ENCODE data around the gene GSG1L2.

GSG1L2 gene

GRCh38 chr17:9821921-9822320 is at the start of gene GSG1L2:
TSS of gene GSG1L2 (minus strand) at chr17:9822079. CDS start at chr17:9822071, 8 bp downstream.
- no peak for DNase-seq

- DNase-seq = no peak
Measured at GRCh38 chr17:9868552-9868951, 46.7 kb upstream of the GSG1L2 start.

GRCh38 chr17:9865586-9865985 is 43.7 kb upstream of the GSG1L2 start:
- no peak for DNase-seq

GRCh38 chr17:9862949-9863348 is 41.1 kb upstream of the GSG1L2 start:
- no peak for DNase-seq

- DNase-seq = no peak
Measured at GRCh38 chr17:9862220-9862619, 40.3 kb upstream of the GSG1L2 start.

- DNase-seq = no peak
Measured at GRCh38 chr17:9860851-9861250, 39.0 kb upstream of the GSG1L2 start.

- no peak for DNase-seq
Measured at GRCh38 chr17:9859781-9860180, 37.9 kb upstream of the GSG1L2 start.

- no peak for DNase-seq
Measured at GRCh38 chr17:9855036-9855435, 33.2 kb upstream of the GSG1L2 start.

- no peak for DNase-seq
Measured at GRCh38 chr17:9854255-9854654, 32.4 kb upstream of the GSG1L2 start.

- no peak for DNase-seq
Measured at GRCh38 chr17:9850151-9850550, 28.3 kb upstream of the GSG1L2 start.

GRCh38 chr17:9845306-9845705 is 23.4 kb upstream of the GSG1L2 start:
- no peak for DNase-seq

- DNase-seq = no peak
Measured at GRCh38 chr17:9844153-9844552, 22.3 kb upstream of the GSG1L2 start.

GRCh38 chr17:9843152-9844010 is 21.5 kb upstream of the GSG1L2 start:
- DNase-seq = no peak

- no peak for DNase-seq
Measured at GRCh38 chr17:9842057-9842758, 20.3 kb upstream of the GSG1L2 start.

- no peak for DNase-seq
Measured at GRCh38 chr17:9839433-9839832, 17.6 kb upstream of the GSG1L2 start.

- no peak for DNase-seq
Measured at GRCh38 chr17:9837551-9838471, 15.9 kb upstream of the GSG1L2 start.

- no peak for DNase-seq
Measured at GRCh38 chr17:9833922-9834321, 12.0 kb upstream of the GSG1L2 start.

GRCh38 chr17:9830711-9831110 is 8.8 kb upstream of the GSG1L2 start:
- DNase-seq = no peak

- no peak for DNase-seq
Measured at GRCh38 chr17:9829343-9829742, 7.5 kb upstream of the GSG1L2 start.

- DNase-seq = no peak
Measured at GRCh38 chr17:9828296-9829295, 6.7 kb upstream of the GSG1L2 start.

GRCh38 chr17:9825641-9826150 is 3.8 kb upstream of the GSG1L2 start, which contains the start of gene GLP2R:
TSS of gene GLP2R (plus strand) at chr17:9825924. CDS start at chr17:9826064, 140 bp downstream.
- no peak for DNase-seq
